Activated CD8-positive, alpha-beta memory T cell treated with anti-CD3 and anti-CD28 coated beads, Interleukin-2, amount 50 U/mL, for 48 hours (primary cell): Measurements from ENCODE around the gene MUSTN1.

Source experiments
- DNase-seq: peaks from one replicate; pipeline ENCODE4 v3.0.0-alpha.2; 2020

Gene MUSTN1

GRCh38 chr3:52831500-52832301, 3.1 kb downstream of the MUSTN1 start:
- DNase-seq = no peak

- no peak for DNase-seq
Observed at GRCh38 chr3:52830535-52831258, 4.1 kb downstream of the MUSTN1 start, which contains the start of gene ITIH4. TSS of gene ITIH4 (minus strand) at chr3:52830672. CDS start at chr3:52830642, 30 bp downstream.

GRCh38 chr3:52829906-52830463, 4.8 kb downstream of the MUSTN1 start:
- DNase-seq = no peak

GRCh38 chr3:52829482-52829881, 5.3 kb downstream of the MUSTN1 start:
- no peak for DNase-seq

GRCh38 chr3:52827866-52828376, 6.9 kb downstream of the MUSTN1 start:
- no peak for DNase-seq

- DNase-seq = no peak
Observed at GRCh38 chr3:52827441-52827840, 7.4 kb downstream of the MUSTN1 start.

- DNase-seq = no peak
Observed at GRCh38 chr3:52824037-52824436, 10.8 kb downstream of the MUSTN1 start.

- DNase-seq = no peak
Observed at GRCh38 chr3:52822363-52822762, 12.5 kb downstream of the MUSTN1 start.

- peak; percentile 60 for DNase-seq
Observed at GRCh38 chr3:52820736-52821135, 14.1 kb downstream of the MUSTN1 start.

GRCh38 chr3:52819936-52820335, 14.9 kb downstream of the MUSTN1 start:
- no peak for DNase-seq

GRCh38 chr3:52817860-52818259, 17.0 kb downstream of the MUSTN1 start:
- no peak for DNase-seq

- DNase-seq = no peak
Observed at GRCh38 chr3:52817221-52817620, 17.6 kb downstream of the MUSTN1 start.

- DNase-seq = no peak
Observed at GRCh38 chr3:52816654-52817053, 18.2 kb downstream of the MUSTN1 start.

- DNase-seq = no peak
Observed at GRCh38 chr3:52816199-52816598, 18.6 kb downstream of the MUSTN1 start.

GRCh38 chr3:52813810-52814209, 21.0 kb downstream of the MUSTN1 start:
- no peak for DNase-seq

- no peak for DNase-seq
Observed at GRCh38 chr3:52811452-52812011, 23.3 kb downstream of the MUSTN1 start.

GRCh38 chr3:52810923-52811322, 23.9 kb downstream of the MUSTN1 start:
- DNase-seq = no peak

GRCh38 chr3:52809662-52810377, 25.0 kb downstream of the MUSTN1 start:
- no peak for DNase-seq

- DNase-seq = no peak
Observed at GRCh38 chr3:52809149-52809548, 25.7 kb downstream of the MUSTN1 start.

- no peak for DNase-seq
Observed at GRCh38 chr3:52805270-52806039, 29.4 kb downstream of the MUSTN1 start.

- DNase-seq = no peak
Observed at GRCh38 chr3:52801839-52802238, 33.0 kb downstream of the MUSTN1 start.

GRCh38 chr3:52800079-52800478, 34.7 kb downstream of the MUSTN1 start:
- DNase-seq = no peak
